Activated naive CD4-positive, alpha-beta T cell treated with anti-CD3 and anti-CD28 coated beads, Interleukin-2, amount 50 U/mL, for 24 hours (primary cell): ENCODE results near the gene SCNN1B.

Experiments
- H3K27ac Mint-ChIP-seq: one replicate; pipeline ENCODE4 v1.8.0; 2021; ENCODE audit warnings: mild to moderate bottlenecking, mixed read lengths
- H3K27me3 Mint-ChIP-seq: one replicate; pipeline ENCODE4 v1.8.0; 2021; ENCODE audit warnings: mixed read lengths
- H3K36me3 Mint-ChIP-seq: one replicate; pipeline ENCODE4 v1.8.0; 2021; ENCODE audit warnings: mixed read lengths
- H3K4me1 Mint-ChIP-seq: one replicate; pipeline ENCODE4 v1.8.0; 2021; ENCODE audit warnings: mixed read lengths
- H3K4me3 Mint-ChIP-seq: one replicate; pipeline ENCODE4 v1.8.0; 2021; ENCODE audit warnings: mild to moderate bottlenecking, mixed read lengths
- H3K9me3 Mint-ChIP-seq: one replicate; pipeline ENCODE4 v1.8.0; 2021; ENCODE audit warnings: mixed read lengths

SCNN1B gene

GRCh38 chr16:23304620-23305019 lies 2.5 kb downstream of the SCNN1B start:
- Mint-ChIP-seq H3K27ac (no peak overlapping the region), H3K4me3 (no peak overlapping the region), H3K4me1 (no peaks in the 10 kb centered on the region), H3K36me3 (no peaks in the 10 kb centered on the region), H3K9me3 (no peaks in the 10 kb centered on the region), H3K27me3 (peaks cover 20% of the 10 kb centered on the region)

- H3K27me3 Mint-ChIP-seq: peaks cover 12% of the 10 kb centered on the region
- no peaks in the 10 kb centered on the region for H3K9me3 Mint-ChIP-seq
- no peaks in the 10 kb centered on the region for H3K4me1 Mint-ChIP-seq
- H3K4me3 Mint-ChIP-seq: no peak overlapping the region
- no peak overlapping the region for H3K27ac Mint-ChIP-seq
- H3K36me3 Mint-ChIP-seq: no peaks in the 10 kb centered on the region
These were observed 4.3 kb downstream of the SCNN1B start for GRCh38 chr16:23306199-23307100.

GRCh38 chr16:23310217-23310616 lies 8.1 kb downstream of the SCNN1B start:
- H3K27me3 Mint-ChIP-seq: peaks cover 2% of the 10 kb centered on the region
- no peak overlapping the region for H3K27ac Mint-ChIP-seq
- H3K9me3 Mint-ChIP-seq: no peaks in the 10 kb centered on the region
- H3K4me3 Mint-ChIP-seq: no peak overlapping the region
- no peaks in the 10 kb centered on the region for H3K4me1 Mint-ChIP-seq
- H3K36me3 Mint-ChIP-seq: no peaks in the 10 kb centered on the region

- H3K4me1 Mint-ChIP-seq: no peaks in the 10 kb centered on the region
- no peaks in the 10 kb centered on the region for H3K36me3 Mint-ChIP-seq
- H3K9me3 Mint-ChIP-seq: no peaks in the 10 kb centered on the region
- H3K27ac Mint-ChIP-seq: no peak overlapping the region
- no peak overlapping the region for H3K4me3 Mint-ChIP-seq
- H3K27me3 Mint-ChIP-seq: peaks cover 2% of the 10 kb centered on the region
These were observed 8.6 kb downstream of the SCNN1B start for GRCh38 chr16:23310744-23311143.

- Mint-ChIP-seq H3K4me1 (no peaks in the 10 kb centered on the region), H3K27ac (no peak overlapping the region), H3K9me3 (no peaks in the 10 kb centered on the region), H3K36me3 (no peaks in the 10 kb centered on the region), H3K27me3 (peaks cover 2% of the 10 kb centered on the region), H3K4me3 (no peak overlapping the region)
These were observed 14.1 kb downstream of the SCNN1B start for GRCh38 chr16:23316232-23316631.

- Mint-ChIP-seq H3K27ac (no peak overlapping the region), H3K9me3 (no peaks in the 10 kb centered on the region), H3K36me3 (no peaks in the 10 kb centered on the region), H3K4me1 (no peaks in the 10 kb centered on the region), H3K27me3 (peaks cover 3% of the 10 kb centered on the region), H3K4me3 (no peak overlapping the region)
These were observed 14.6 kb downstream of the SCNN1B start for GRCh38 chr16:23316634-23317265.

GRCh38 chr16:23317266-23317661 lies 15.2 kb downstream of the SCNN1B start:
- H3K4me1 Mint-ChIP-seq: no peaks in the 10 kb centered on the region
- H3K9me3 Mint-ChIP-seq: no peaks in the 10 kb centered on the region
- H3K36me3 Mint-ChIP-seq: no peaks in the 10 kb centered on the region
- H3K27ac Mint-ChIP-seq: no peak overlapping the region
- H3K4me3 Mint-ChIP-seq: no peak overlapping the region
- peaks cover 3% of the 10 kb centered on the region for H3K27me3 Mint-ChIP-seq

- H3K4me1 Mint-ChIP-seq: no peaks in the 10 kb centered on the region
- H3K36me3 Mint-ChIP-seq: no peaks in the 10 kb centered on the region
- no peak overlapping the region for H3K4me3 Mint-ChIP-seq
- no peak overlapping the region for H3K27ac Mint-ChIP-seq
- peaks cover 3% of the 10 kb centered on the region for H3K27me3 Mint-ChIP-seq
- H3K9me3 Mint-ChIP-seq: no peaks in the 10 kb centered on the region
These were observed 15.6 kb downstream of the SCNN1B start for GRCh38 chr16:23317751-23318150.

- Mint-ChIP-seq H3K27ac (no peak overlapping the region), H3K36me3 (no peaks in the 10 kb centered on the region), H3K9me3 (no peaks in the 10 kb centered on the region), H3K4me3 (no peak overlapping the region), H3K4me1 (no peaks in the 10 kb centered on the region), H3K27me3 (peaks cover 3% of the 10 kb centered on the region)
These were observed 16.5 kb downstream of the SCNN1B start for GRCh38 chr16:23318639-23319038.

GRCh38 chr16:23319861-23320615 lies 17.9 kb downstream of the SCNN1B start:
- Mint-ChIP-seq H3K27ac (no peak overlapping the region), H3K27me3 (peaks cover 3% of the 10 kb centered on the region), H3K9me3 (no peaks in the 10 kb centered on the region), H3K4me3 (no peak overlapping the region), H3K36me3 (no peaks in the 10 kb centered on the region), H3K4me1 (no peaks in the 10 kb centered on the region)

GRCh38 chr16:23320693-23321092 lies 18.6 kb downstream of the SCNN1B start:
- no peak overlapping the region for H3K4me3 Mint-ChIP-seq
- H3K36me3 Mint-ChIP-seq: no peaks in the 10 kb centered on the region
- H3K27ac Mint-ChIP-seq: no peak overlapping the region
- H3K27me3 Mint-ChIP-seq: peaks cover 4% of the 10 kb centered on the region
- H3K4me1 Mint-ChIP-seq: no peaks in the 10 kb centered on the region
- H3K9me3 Mint-ChIP-seq: no peaks in the 10 kb centered on the region

- H3K4me1 Mint-ChIP-seq: no peaks in the 10 kb centered on the region
- no peak overlapping the region for H3K4me3 Mint-ChIP-seq
- H3K27me3 Mint-ChIP-seq: peaks cover 4% of the 10 kb centered on the region
- no peaks in the 10 kb centered on the region for H3K36me3 Mint-ChIP-seq
- H3K27ac Mint-ChIP-seq: no peak overlapping the region
- H3K9me3 Mint-ChIP-seq: no peaks in the 10 kb centered on the region
These were observed 19.2 kb downstream of the SCNN1B start for GRCh38 chr16:23321206-23321875.

- Mint-ChIP-seq H3K9me3 (no peaks in the 10 kb centered on the region), H3K4me3 (no peak overlapping the region), H3K27me3 (peaks cover 6% of the 10 kb centered on the region), H3K27ac (no peak overlapping the region), H3K36me3 (no peaks in the 10 kb centered on the region), H3K4me1 (no peaks in the 10 kb centered on the region)
These were observed 21.3 kb downstream of the SCNN1B start for GRCh38 chr16:23323224-23324030.

GRCh38 chr16:23324727-23325126 lies 22.6 kb downstream of the SCNN1B start:
- Mint-ChIP-seq H3K36me3 (no peaks in the 10 kb centered on the region), H3K4me1 (no peaks in the 10 kb centered on the region), H3K27ac (no peak overlapping the region), H3K9me3 (no peaks in the 10 kb centered on the region), H3K4me3 (no peak overlapping the region), H3K27me3 (peaks cover 6% of the 10 kb centered on the region)

- H3K4me3 Mint-ChIP-seq: no peak overlapping the region
- H3K4me1 Mint-ChIP-seq: no peaks in the 10 kb centered on the region
- H3K27me3 Mint-ChIP-seq: peaks cover 3% of the 10 kb centered on the region
- no peaks in the 10 kb centered on the region for H3K9me3 Mint-ChIP-seq
- no peaks in the 10 kb centered on the region for H3K36me3 Mint-ChIP-seq
- no peak overlapping the region for H3K27ac Mint-ChIP-seq
These were observed 25.7 kb downstream of the SCNN1B start for GRCh38 chr16:23327836-23328235.
